HG02610 (cell line): ENCODE data around the gene NEDD4.
"Not testable (repeated sequence)": the region's sequence is repeated elsewhere in the genome, so short reads cannot be mapped to it uniquely, and the experiment has no call there.

Experiments
- ATAC-seq: cut with Tn5 transposase; IDR thresholded peaks from one replicate; pipeline ENCODE4 v1.9.1; 2021; ENCODE audit warnings: mild to moderate bottlenecking, moderate library complexity; ENCODE audit not compliant: unreplicated experiment

NEDD4 gene

GRCh38 chr15:55834331-55834730, 159.1 kb downstream of the NEDD4 start:
- no peak for ATAC-seq

- peak; percentile 84 for ATAC-seq
Measured at GRCh38 chr15:55829826-55830225, 163.6 kb downstream of the NEDD4 start.

GRCh38 chr15:55827955-55828354, 165.5 kb downstream of the NEDD4 start:
- ATAC-seq, result no peak

- ATAC-seq, result no peak
Measured at GRCh38 chr15:55827204-55827603, 166.2 kb downstream of the NEDD4 start.

GRCh38 chr15:55824857-55825613, 168.4 kb downstream of the NEDD4 start:
- no peak for ATAC-seq

- no peak for ATAC-seq
Measured at GRCh38 chr15:55823699-55824340, 169.6 kb downstream of the NEDD4 start.

GRCh38 chr15:55823191-55823670, 170.2 kb downstream of the NEDD4 start:
- ATAC-seq, result no peak

- not testable (repeated sequence) for ATAC-seq
Measured at GRCh38 chr15:55821740-55822139, 171.7 kb downstream of the NEDD4 start.

- no peak for ATAC-seq
Measured at GRCh38 chr15:55820043-55820442, 173.4 kb downstream of the NEDD4 start.

- no peak for ATAC-seq
Measured at GRCh38 chr15:55819397-55820034, 173.9 kb downstream of the NEDD4 start.

- no peak for ATAC-seq
Measured at GRCh38 chr15:55816017-55816416, 177.4 kb downstream of the NEDD4 start.

- ATAC-seq, result no peak
Measured at GRCh38 chr15:55802600-55803376, 190.6 kb downstream of the NEDD4 start.

- no peak for ATAC-seq
Measured at GRCh38 chr15:55800216-55800615, 193.2 kb downstream of the NEDD4 start.

GRCh38 chr15:55799291-55800212, 193.9 kb downstream of the NEDD4 start:
- no peak for ATAC-seq

GRCh38 chr15:55796321-55796965, 197.0 kb downstream of the NEDD4 start:
- ATAC-seq, result no peak

GRCh38 chr15:55795031-55795430, 198.4 kb downstream of the NEDD4 start:
- ATAC-seq, result no peak

- ATAC-seq, result no peak
Measured at GRCh38 chr15:55791551-55792400, 201.6 kb downstream of the NEDD4 start.

GRCh38 chr15:55789066-55789660, 204.2 kb downstream of the NEDD4 start:
- no peak for ATAC-seq
